SKM-1 treated with dmso at 0.1 percent for 144 hours (cell line): ENCODE data around the gene ARHGAP45.
"Not testable (repeated sequence)": the region's sequence is repeated elsewhere in the genome, so short reads cannot be mapped to it uniquely, and the experiment has no call there.

ENCODE experiments used
- DNase-seq: peaks from one replicate; lab custom pipeline; 2025; ENCODE audit not compliant: unreplicated experiment; lab: John Stamatoyannopoulos, UW

The ARHGAP45 gene

DNA sequence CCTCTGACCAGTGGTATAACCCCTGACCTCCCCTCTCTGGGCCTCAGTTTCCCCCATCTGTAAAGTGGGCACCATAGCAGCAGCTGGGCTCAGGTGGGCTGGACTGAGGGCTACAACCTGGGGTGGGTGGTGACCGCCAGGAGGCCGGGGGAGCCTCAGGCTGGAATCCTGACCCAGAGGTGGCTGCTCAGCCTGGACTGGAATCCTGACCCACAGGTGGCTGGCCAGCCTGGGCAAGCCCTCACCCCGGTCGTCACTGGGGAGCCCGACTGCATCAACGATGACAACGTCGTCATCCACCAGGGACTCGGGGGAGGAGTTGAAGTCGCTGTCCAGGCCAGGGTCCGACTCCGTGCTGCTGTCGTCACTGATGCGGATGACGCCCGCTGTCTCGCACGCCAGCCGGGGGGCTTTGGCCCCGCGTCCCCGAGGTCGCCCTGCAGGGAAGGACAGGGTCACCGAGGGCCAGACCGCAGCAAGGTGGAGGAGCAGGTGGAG is 47.1 kb downstream of the ARHGAP45 start:
- DNase-seq, result no peak

DNA sequence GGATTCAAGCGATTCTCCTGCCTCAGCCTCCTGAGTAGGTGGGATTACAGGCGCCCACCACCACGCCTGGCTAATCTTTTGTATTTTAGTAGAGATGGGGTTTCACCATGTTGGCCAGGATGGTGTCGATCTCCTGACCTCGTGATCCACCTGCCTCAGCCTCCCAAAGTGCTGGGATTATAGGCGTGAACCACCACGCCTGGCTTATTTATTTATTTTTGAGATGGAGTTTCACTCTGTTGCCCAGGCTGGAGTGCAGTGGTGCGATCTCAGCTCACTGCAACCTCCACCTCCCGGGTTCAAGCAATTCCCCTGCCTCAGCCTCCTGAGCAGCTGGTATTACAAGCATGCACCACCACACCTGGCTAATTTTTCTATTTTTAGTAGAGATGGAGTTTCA is 47.8 kb downstream of the ARHGAP45 start:
- DNase-seq, result not testable (repeated sequence)

DNA sequence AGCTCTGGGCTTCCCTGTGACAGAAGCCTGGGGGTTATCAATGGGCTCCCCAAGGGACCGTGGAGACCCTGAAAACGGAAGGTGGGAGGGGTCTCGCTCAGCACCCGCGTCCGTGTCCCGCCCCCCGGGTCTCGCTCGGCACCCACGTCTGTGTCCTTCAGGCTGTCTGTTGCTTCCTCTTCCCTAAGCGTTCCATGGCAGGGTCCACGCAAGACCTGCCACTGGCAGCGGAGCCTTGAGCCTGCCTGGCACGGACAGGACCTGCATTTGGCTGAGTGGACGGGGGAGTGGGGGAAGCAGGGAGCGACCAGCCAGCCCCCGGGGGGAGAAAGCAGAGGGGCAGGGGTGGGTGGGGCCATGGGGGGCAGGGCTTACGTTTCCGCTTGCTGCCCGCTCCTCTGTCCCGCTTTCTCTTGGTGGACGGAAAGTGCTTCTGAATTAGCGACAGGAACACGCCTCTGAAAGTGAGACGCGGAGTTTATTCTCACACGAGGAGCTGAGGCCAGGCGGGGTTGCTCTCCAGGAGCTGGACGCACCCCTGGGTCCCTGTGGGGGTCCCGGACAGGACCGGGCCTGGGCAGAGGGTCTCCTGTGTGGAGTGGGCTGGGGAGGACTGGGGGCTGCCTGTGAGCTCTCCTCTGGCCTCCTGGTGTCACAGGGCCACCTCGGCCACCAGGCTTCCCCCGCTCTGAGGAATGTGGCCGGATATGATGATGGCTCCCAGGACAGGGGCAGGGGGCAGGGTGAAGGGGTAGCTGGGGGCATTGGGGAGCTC is 48.9 kb downstream of the ARHGAP45 start:
- no peak for DNase-seq

DNA sequence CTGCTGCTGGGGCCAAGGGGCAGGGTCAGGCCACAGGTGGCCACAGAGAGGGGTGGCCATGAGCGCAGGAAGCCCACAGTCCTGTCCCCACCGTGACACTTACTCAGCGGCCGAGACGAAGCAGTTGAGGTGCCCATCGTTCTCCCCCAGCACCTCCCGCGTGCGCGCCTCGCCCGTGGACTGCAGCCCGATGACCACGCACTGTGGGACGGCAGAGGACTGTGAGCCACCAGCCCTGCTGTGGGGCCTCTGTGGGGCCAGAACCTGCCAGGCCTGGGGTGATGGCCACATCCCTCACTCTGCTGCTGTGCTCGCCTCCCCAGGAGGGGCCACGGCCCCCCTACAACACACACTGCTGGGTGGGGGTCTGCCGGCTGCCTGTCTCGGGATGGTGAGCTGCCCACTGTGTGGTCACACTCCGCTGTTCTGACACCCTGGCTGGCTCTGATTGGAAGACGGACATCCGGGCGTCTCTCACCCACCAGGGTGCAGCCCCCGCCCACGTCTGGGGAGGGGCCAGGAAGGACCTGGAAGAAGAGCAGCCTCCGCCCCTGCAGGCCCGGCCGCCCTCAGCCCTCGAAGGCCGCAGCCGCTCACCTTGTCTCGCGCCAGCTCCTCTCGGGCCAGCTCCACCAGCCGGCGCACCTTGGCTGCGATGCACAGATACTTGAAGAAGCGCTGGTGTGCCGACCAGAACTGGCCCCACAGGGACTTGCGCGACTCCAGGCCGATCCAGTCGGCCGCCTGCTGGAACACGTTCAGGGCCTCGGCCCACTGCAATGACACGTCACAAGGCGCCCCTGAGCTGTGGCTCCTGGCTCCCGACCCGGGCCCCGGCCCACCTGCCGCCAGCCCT is 50.0 kb downstream of the ARHGAP45 start:
- DNase-seq, result no peak

DNA sequence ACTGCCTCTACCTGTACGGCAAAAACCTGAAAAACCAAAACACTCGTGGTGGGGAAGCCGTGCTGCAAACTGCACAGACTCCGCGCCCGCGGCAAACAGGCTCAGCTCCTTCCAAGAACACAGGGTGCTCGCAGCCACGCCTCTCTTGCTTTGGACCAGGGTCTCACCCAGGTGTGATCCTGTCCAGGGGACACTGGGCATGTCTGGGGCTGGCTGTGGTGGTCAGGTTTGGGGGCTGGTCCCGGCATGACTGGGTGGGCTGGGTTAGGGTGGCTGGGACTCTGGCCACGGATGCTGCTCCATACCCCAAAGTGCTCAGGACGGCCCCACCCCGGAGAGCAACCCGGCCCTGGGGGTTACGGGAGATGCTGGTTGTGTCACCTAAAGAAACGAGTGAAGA is 50.7 kb downstream of the ARHGAP45 start:
- no peak for DNase-seq

DNA sequence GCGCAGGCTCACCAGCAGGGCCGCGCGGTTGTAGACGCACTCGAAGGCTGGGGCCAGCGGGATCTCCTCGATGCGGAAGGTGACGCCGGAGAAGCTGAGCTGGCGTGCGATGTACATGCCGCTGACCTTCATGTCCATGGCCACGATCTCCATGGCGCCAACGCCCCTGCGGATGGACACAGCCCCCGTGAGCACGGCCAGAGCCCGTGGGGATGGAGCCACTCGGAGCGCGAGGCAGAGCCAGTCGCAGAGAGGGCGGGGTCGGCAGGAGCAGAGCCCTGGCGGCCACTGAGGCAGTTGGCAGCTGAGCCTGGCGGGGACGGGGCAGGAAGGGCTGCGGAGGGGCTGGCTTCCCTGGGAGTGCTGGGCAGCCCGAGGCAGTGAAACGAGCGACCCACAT is 52.0 kb downstream of the ARHGAP45 start:
- no peak for DNase-seq

DNA sequence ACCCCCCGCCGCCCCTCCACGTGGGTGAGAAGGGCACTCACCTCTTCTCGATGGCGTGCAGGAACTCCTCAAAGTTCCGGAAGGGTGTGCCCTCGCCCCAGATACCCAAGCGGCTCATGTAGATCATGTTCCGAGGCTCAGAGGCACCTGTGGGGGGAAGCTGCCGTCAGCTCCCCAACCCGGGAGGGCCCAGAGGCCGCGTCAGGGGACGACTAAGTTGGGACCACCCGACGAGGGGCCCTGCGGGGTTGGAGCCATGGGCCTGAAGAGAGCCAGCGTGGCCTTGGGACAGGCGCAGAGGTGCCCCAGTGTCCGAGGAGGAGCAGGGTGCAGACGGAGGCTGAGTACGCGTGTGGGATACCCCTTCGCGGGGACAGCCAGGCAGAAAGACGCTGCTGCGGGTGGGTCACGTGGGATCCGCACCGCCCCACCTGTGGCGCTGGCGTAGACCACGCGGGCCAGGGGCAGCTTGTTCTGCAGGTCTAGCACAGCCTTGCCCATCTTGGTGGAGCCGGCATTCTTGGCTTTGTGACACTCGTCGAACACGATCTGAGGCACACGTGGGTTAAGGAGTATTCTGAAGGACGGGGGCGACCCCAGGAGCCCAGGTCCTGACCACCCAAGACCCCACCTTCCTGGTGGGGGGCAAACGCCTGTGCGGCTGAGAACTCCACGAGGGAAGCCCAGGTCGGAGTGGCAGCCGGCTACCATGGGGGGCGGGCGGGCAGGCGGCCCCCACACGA is 52.7 kb downstream of the ARHGAP45 start:
- no peak for DNase-seq

DNA sequence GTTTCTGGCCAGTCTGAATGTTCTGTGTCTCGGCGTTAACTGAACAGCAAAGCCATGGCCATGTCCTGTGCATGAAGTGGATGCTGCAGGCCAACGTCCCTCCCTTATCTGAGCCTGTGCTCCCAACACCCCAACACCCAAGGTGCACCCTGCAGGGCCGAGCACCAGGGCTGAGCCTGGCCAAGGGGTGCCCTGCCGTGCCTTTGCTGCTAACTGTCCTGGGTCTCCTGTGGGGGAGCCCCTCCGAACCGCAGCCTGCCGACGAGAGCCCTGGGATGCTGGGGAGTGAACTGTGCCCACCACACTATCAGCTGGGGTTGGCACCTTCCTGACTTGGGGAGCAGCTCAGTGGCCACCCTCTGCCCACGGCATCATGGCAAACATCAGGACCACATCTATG is 54.4 kb downstream of the ARHGAP45 start:
- no peak for DNase-seq

DNA sequence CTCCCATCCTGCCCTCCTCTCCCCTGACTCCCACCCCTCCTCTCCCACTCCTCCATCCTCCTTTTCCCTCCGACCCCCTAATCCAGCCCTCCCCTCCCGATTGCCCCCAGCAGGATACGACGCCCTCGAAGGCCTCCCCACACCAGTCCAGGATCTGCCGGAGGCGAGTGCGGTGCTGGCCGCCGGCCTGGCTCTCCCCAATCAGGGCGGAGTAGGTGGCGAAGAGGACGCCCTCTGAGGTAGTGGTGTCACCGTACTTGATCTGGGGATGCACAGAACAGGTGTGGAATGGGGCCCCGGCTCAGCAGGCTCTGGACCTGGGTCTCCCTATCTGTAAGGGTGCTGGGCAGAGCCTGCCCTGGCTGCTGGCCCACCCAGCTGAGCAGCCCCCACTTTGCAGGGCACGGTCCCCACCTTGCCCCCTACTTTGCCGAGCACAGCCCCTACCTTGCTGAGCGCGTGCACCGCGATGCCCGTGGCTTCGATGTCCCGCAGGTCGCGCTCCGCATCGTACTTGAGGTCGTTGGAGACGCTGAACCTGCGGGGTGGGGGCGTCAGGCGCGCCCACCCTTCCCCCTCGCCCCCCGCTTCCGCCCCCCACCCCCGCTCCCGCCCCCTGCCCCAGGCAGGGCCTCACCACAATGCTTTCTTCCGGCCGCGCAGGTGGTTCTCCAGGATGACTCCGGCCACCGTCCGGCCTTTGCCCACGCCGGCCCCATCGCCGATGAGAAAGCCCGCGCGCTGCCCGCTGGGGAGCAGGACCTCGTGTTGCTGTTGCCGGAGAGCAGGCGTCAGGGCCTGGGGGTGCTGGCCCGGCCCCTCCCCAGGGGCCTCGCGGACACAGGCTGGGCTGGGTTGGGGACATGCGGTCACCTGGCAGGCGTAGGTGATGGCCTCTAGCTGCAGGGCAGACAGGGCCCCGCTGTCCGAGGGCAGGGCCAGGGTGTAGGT is 55.3 kb downstream of the ARHGAP45 start:
- no peak for DNase-seq

DNA sequence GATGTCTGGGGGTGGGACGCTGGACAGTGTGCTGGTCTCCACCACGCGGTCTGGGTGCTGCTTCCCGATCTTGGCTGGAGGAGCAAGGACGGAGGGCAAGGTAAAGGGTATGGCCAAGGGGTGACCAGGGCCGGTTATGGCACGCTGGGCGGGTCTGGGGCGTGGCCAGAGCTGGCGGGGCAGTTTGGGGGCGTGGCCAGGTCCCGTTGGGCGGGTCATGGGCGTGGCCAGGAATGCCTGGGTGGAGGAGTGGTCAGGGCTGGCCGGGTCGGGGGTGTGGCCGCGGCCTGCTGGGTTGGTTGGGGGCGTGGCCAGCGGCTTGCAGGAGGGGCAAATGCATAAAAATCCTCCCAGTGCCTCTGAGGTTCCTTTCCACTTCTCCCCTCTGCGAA is 56.0 kb downstream of the ARHGAP45 start:
- peak; percentile 33 for DNase-seq

DNA sequence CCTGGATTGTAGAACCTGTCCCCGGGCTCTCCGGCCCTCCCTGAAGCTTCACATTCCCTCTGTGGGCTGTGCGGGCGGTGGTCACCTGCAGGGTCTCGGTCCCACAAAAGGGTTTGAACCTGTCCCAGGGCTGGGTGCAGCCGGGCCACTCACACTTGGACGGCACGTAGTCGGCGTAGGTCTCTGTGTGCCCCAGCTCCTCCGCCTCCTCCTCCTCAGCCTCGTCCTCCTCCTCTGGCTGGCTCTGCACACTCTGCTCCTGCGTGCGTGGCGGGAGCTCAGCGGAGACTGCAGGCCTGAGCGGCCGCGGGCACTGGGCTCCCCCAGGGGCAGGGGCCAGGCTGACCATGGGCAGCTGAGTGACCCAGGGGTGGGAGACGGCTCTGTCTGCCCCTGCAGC is 56.4 kb downstream of the ARHGAP45 start:
- no peak for DNase-seq

DNA sequence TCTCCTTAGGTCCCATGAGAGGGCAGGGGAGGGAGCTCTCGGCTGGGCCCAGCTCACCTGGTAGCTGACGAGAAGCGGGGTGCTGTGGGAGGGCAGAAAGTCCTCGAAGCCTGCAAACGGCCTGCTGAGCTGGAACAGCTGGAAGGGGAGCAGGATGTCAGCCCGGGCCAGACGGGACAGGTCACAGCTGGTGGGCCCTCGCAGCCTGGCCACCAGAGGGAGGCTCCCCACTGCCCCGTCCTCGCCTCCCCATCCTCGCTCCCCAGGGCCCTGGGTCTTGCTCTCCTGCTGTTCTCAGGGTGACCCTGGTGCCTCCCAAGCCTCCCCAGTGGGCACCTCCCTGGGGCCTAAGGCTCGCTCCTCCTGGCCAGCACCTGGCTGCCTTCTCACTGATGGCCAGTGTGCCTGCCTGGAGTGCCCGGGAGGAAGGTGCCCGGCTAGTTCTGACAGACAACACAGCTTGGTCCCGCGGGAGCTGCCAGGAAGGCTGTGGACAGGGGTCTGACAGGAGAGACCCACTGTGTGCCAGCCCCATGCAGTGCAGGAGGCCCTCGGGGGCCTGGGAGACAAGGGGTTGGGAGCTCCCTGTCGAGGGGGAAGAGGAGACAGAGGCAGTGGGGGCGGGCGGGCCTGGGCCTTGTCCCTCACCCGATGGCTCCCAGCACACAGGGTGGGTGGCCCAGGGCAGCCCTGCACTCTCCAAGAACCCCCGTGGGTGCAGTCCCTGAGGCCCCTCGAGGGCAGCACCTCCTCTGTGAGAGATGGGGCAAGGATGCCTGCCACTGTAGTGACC is 57.1 kb downstream of the ARHGAP45 start:
- no peak for DNase-seq

DNA sequence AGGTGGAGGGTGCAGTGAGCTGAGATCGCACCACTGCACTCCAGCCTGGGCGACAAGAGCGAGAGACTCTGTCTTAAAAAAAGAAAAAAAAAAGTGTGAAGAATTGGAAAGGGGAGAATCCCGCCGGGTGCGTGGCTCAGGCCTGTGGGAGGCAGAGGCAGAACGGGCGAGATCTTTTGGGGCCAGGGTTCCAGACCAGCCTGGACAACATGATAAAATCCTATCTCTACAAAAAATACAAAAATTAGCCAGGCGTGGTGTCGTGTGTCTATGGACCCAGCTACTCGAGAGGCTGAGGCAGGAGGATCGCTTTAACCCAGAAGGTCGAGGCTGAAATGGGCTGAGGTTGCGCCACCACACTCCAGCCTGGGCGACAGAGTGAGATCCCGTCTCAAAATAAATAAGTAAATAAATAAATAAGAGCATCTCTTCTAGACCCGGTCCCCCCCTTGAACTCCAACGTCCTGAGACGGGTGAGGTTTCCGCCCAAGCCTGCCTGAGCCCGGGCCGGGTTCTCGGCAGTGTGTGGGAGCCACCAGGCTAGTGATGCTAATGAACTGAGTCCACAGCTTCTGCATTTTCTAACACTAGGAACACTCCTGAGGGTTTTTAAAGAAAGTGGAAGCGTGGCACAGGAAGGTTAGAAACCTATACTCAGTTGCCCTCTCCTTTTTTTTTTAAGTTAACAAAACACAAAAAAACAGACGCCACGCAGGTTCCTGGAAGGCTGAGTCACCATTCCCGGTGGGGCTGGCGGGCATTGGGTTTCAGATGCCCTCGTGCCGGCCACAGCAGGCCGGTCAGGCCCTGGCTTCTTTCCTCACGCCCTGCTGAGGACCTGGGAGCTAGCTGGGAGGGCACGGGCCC is 58.9 kb downstream of the ARHGAP45 start:
- no peak for DNase-seq

DNA sequence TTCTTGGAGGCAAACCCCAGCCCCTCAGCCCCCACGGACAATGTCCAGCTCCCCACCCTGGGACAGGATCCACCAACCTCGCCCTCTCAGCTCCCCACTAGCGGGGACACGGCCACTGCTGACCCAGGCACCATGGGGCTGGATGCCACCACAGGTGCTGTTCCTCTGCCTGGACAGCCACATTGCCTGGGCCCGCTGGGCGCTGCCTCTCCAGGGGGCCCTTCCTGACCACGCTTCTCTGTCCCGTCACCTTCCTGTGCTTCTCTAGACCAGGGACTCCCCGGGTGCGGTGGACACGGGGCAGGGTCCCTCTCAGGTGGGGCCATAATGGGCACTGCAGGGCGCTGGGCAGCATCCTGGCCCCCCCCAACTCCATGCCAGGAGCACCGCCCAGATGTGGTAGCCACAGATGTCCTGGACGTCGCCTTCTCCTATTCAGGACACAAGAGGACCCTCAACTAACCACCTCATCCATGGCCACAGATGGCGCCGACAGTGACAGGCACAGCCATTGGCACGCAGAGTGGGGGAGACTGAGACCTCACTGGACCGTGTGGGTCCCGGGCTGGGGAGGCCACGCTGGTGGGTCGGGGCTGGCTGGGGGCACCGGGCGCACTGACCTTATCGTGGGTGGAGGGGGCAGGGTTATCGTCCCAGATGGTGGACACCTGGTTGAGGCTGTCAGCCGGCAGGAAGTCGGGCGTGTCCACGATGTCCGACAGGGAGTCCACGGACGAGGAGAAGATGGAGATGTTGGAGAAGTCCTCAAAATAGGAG is 60.2 kb downstream of the ARHGAP45 start:
- no peak for DNase-seq

DNA sequence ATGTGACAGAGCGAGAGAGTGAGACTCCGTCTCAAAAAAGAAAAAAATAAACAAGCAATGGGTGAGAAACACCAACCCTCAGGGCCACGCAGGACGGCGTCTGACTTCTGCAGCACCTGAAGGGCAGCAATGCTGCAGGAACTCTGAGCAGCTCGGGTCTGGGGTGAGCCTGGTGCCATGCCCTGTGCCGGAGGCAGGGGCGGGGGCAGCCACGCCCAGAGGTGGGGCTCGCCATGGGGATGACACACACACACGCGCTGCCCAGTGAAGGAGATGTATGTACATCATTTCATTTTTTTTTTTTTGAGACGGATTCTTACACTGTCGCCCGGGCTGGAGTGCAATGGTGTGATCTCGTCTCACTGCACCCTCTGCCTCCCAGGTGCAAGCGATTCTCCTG is 61.1 kb downstream of the ARHGAP45 start:
- DNase-seq, result no peak

DNA sequence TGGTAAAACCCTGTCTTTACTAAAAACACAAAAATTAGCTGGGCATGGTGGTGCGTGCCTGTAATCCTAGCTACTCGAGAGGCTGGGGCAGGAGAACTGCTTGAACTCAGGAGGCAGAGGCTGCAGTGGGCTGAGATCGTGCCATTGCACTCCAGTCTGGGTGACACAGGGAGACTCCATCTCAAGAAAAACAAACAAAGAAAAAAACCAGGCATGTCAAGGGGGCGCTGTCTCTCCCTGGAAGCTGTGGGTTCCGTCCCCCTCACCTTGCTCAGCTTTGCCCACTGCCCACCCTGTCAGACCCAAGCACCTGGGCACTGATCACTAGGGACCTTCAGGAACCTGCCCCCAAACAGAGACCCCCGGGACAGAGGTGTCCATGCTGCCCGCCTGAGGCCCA is 62.1 kb downstream of the ARHGAP45 start:
- DNase-seq, result not testable (repeated sequence)

DNA sequence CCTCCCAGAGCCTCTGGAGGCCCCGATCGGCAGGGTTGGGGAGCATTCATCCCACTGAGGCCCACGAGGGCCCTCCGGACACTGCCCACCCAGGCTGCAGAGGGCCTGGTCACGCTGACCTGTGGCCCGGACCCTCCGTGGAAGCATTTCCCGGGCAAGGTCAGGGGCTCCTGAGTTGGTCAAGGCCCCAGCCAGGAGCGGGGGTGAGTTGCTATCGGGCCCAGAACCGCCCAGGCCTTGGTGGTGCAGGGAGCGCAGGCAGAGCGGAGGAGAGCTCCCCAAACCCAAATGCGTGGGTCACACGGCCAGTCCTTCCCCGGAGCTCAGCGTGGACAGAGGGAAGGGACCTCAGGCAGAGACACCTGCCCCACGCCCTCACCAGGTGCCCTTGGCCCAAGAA is 62.6 kb downstream of the ARHGAP45 start:
- no peak for DNase-seq
